ENCODE measurements around the gene MGAT4D. TPM values are rescaled to one million over a fixed set of nuclear protein-coding genes. Genes with fewer than 3 reads are reported as not detected.
"Not testable (repeated sequence)": the region's sequence is repeated elsewhere in the genome, so short reads cannot be mapped to it uniquely, and the experiment has no call there.

The MGAT4D gene
- total RNA-seq, 4 donors from 2014 or later: not detected

- H3K4me3 ChIP-seq: no peak overlapping the region
- no peaks in the 10 kb centered on the region for H3K9me3 ChIP-seq
- WGBS: 77% methylated on average over 3 of the region's 3 CpGs
- DNase-seq (ENCODE audit: low spot score in 2 of 2): no peak
- TF ChIP-seq, protein P1, sequence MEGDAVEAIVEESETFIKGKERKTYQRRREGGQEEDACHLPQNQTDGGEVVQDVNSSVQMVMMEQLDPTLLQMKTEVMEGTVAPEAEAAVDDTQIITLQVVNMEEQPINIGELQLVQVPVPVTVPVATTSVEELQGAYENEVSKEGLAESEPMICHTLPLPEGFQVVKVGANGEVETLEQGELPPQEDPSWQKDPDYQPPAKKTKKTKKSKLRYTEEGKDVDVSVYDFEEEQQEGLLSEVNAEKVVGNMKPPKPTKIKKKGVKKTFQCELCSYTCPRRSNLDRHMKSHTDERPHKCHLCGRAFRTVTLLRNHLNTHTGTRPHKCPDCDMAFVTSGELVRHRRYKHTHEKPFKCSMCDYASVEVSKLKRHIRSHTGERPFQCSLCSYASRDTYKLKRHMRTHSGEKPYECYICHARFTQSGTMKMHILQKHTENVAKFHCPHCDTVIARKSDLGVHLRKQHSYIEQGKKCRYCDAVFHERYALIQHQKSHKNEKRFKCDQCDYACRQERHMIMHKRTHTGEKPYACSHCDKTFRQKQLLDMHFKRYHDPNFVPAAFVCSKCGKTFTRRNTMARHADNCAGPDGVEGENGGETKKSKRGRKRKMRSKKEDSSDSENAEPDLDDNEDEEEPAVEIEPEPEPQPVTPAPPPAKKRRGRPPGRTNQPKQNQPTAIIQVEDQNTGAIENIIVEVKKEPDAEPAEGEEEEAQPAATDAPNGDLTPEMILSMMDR (IDR thresholded peaks at IDR 0.05): no peak
- TF ChIP-seq POLR2AphosphoS5 (IDR thresholded peaks at IDR 0.05) (no peak), POLR2A (IDR thresholded peaks at IDR 0.05) (no peak), EP300 (IDR thresholded peaks at IDR 0.05) (no peak)
- H3K36me3 ChIP-seq: no peaks in the 10 kb centered on the region
- no peaks in the 10 kb centered on the region for H3K27me3 ChIP-seq
- H3K4me1 ChIP-seq: no peaks in the 10 kb centered on the region
- no peak overlapping the region for H3K27ac ChIP-seq
These were observed 34.9 kb downstream of the MGAT4D start for GRCh38 chr4:140463182-140463581.

DNA sequence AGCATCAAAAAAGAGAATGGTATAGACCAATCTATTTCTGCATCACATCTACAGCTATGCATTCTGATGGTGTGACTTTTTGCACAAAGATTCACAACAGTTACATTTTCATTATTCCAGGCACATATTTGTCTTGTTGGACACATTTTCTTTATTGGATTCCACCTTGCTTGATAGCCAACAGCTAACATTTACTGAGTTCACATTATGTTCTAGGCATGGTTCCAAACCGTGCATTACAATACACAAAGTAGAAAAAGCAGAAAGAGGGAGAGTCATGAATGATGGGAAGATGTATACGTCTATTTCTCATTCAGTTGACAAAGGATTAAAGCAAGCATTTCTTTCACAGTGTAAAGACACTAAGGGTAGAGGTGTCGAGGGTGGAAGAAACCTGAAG lies 47.7 kb downstream of the MGAT4D start:
- DNase-seq (ENCODE audit: low spot score in 2 of 2): no peak
- Histone ChIP-seq H3K27ac (no peak overlapping the region), H3K36me3 (no peaks in the 10 kb centered on the region), H3K9me3 (no peaks in the 10 kb centered on the region), H3K27me3 (no peaks in the 10 kb centered on the region), H3K4me3 (no peak overlapping the region), H3K4me1 (no peaks in the 10 kb centered on the region)
- TF ChIP-seq POLR2A (IDR thresholded peaks at IDR 0.05) (no peak), POLR2AphosphoS5 (IDR thresholded peaks at IDR 0.05) (no peak), EP300 (IDR thresholded peaks at IDR 0.05) (no peak)
- TF ChIP-seq, protein P1 (IDR thresholded peaks at IDR 0.05): no peak
- WGBS: 58% methylated on average over 3 of the region's 3 CpGs

DNA sequence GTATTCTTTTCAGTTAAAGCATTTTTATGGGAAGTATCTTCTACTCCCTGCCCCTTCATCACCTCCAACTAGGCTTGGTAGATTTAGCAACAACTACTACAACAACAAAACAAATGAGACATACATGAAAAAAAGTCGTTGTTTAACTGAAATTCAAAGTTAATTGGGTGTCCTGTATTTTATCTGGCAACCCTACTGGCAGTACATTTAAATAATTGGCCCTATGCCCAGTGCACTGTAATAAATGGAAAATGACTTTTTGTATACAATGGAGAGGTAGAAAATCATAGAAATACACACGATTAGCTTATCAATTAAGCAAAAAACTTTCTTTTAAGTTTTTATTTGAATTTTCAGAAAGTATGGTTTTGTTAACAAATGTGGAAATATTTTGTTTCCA lies 49.3 kb downstream of the MGAT4D start:
- no peaks in the 10 kb centered on the region for H3K27me3 ChIP-seq
- no peaks in the 10 kb centered on the region for H3K9me3 ChIP-seq
- 38% methylated on average over 2 of the region's 2 CpGs for WGBS
- H3K4me1 ChIP-seq: no peaks in the 10 kb centered on the region
- DNase-seq (ENCODE audit: low spot score in 2 of 2): no peak
- no peak overlapping the region for H3K27ac ChIP-seq
- no peaks in the 10 kb centered on the region for H3K36me3 ChIP-seq
- TF ChIP-seq POLR2AphosphoS5 (IDR thresholded peaks at IDR 0.05): no peak
- no peak for TF ChIP-seq POLR2A (IDR thresholded peaks at IDR 0.05)
- TF ChIP-seq, protein P1 (IDR thresholded peaks at IDR 0.05): no peak
- no peak for TF ChIP-seq EP300 (IDR thresholded peaks at IDR 0.05)
- H3K4me3 ChIP-seq: no peak overlapping the region

GRCh38 chr4:140448162-140448561 lies 49.9 kb downstream of the MGAT4D start:
- no peak for TF ChIP-seq POLR2A (IDR thresholded peaks at IDR 0.05)
- TF ChIP-seq, protein P1 (IDR thresholded peaks at IDR 0.05): no peak
- no peak for TF ChIP-seq EP300 (IDR thresholded peaks at IDR 0.05)
- no peak for TF ChIP-seq POLR2AphosphoS5 (IDR thresholded peaks at IDR 0.05)
- no peaks in the 10 kb centered on the region for H3K4me1 ChIP-seq
- WGBS: 46% methylated on average over 3 of the region's 3 CpGs
- no peak overlapping the region for H3K27ac ChIP-seq
- no peak for DNase-seq (ENCODE audit: low spot score in 2 of 2)
- H3K4me3 ChIP-seq: no peak overlapping the region
- H3K9me3 ChIP-seq: no peaks in the 10 kb centered on the region
- no peaks in the 10 kb centered on the region for H3K27me3 ChIP-seq
- H3K36me3 ChIP-seq: no peaks in the 10 kb centered on the region

DNA sequence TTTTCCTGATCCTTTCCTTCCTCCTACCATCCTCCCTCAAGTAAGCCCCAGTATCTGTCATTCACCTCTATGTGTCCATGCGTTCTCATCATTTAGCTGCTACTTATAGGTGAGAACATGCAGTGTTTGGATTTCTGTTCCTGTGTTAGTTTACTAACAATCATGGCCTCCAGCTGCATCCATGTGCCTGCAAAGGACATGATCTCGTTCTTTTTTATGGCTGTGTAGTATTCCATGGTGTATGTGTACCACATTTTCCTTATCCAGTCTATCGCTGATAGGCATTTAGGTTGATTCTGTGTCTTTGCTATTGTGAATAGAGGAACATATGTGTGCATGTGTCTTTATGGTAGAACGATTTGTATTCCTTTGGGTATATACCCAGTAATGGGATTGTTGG lies 53.7 kb downstream of the MGAT4D start:
- H3K27me3 ChIP-seq; H3K9me3 ChIP-seq; H3K36me3 ChIP-seq; H3K4me1 ChIP-seq; H3K27ac ChIP-seq; H3K4me3 ChIP-seq; DNase-seq (ENCODE audit: low spot score in 2 of 2): not testable (repeated sequence)
- WGBS: 92% methylated on average over 4 of the region's 4 CpGs

DNA sequence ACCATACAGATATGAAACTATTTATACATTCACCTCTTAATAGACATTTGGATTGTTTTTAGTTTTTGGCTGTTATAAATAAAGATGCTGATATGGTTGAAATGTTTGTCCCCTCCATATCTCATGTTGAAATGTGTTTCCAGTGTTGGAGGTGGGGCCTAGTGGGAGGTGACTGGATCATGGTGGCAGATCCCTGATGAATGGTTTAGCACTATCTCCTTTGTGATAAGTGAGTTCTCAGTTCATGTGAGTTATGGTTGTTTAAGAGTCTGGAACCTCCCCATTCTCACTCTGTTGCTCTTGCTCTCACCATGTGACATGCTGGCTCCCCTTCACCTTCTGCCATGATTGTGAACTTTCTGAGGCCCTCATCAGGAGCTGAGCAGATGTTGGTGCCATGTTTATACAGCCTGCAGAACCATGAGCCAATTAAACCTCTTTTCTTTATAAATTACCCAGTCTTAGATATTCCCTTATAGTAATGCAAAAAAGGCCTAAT lies 58.4 kb downstream of the MGAT4D start:
- H3K27ac ChIP-seq: no peak overlapping the region
- no peaks in the 10 kb centered on the region for H3K36me3 ChIP-seq
- H3K4me1 ChIP-seq: no peaks in the 10 kb centered on the region
- H3K27me3 ChIP-seq: peaks cover 3% of the 10 kb centered on the region
- no peak overlapping the region for H3K4me3 ChIP-seq
- TF ChIP-seq POLR2AphosphoS5 (IDR thresholded peaks at IDR 0.05) (no peak), EP300 (IDR thresholded peaks at IDR 0.05) (no peak), POLR2A (IDR thresholded peaks at IDR 0.05) (no peak)
- TF ChIP-seq, protein P1 (IDR thresholded peaks at IDR 0.05): no peak
- H3K9me3 ChIP-seq: no peaks in the 10 kb centered on the region
- no peak for DNase-seq (ENCODE audit: low spot score in 2 of 2)

All from suprapubic skin (tissue), 4 donors.